Measurements from ENCODE around the gene ACADVL. TPM values are rescaled to one million over a fixed set of nuclear protein-coding genes. Genes with fewer than 3 reads are reported as not detected.
A peak's percentile ranks its signal among the peaks of the same experiment; 100 is the strongest.

Gene ACADVL
- total RNA-seq, 6 donors from 2014 or later, result 377 to 1,449 (median 553) TPM

DNA sequence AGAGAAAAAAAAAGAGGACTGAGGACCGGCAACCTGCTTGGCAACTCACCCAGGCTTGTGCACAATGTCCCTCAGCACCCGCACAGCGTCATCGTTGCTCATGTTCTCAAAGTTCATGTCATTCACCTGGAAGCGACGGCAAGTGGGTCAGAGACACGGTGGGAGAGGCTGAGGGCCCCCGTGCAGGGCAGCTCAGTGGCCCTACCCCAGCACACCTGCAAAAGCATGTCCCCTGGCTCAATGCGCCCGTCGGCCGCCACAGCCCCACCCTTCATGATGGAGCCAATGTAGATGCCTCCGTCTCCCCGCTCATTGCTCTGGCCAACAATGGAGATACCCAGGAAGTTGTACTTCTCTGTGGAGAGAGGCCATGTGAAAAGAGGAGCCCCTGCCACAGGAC lies 9.2 kb downstream of the ACADVL start:
- H3K4me1 ChIP-seq, result peaks cover 14 to 32% (median 20%) of the 10 kb centered on the region in 4 donors
- H3K36me3 ChIP-seq, result peaks cover 15 to 67% (median 55%) of the 10 kb centered on the region in 4 donors

DNA sequence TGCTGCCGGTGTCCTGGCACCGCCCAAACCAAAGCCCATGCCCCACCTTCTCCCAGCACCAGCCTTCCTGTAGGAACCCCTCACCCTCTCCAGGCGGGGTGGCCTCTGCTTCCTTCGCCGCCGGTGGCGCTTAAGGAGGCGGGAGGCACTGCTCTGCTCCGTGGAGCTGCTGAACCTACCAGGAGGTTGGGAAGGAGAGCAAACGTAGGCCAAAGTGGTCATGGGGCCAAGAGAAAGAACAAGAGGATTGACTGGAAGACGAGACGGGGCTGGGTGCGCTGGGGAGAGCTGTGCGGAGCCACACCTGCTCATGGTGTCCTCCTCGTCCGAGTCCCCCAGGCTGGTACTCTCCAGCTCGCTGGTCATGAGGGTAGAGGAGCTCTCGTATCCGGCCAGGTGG lies 9.8 kb downstream of the ACADVL start:
- DNase-seq (peak in 1 of 2 donors; percentile 65), ATAC-seq (ENCODE audit: low FRiP score in 2 of 2) (no peak)
- Histone ChIP-seq H3K9me3 (no peaks in the 10 kb centered on the region), H3K4me1 (peaks cover 14 to 34% (median 20%) of the 10 kb centered on the region in 4 donors), H3K27me3 (no peaks in the 10 kb centered on the region), H3K36me3 (peaks cover 12 to 61% (median 50%) of the 10 kb centered on the region in 4 donors), H3K27ac (no peak overlapping the region), H3K4me3 (no peak overlapping the region)
- WGBS, 2 donors, result 96 to 97% methylated on average over 19 of the region's 19 CpGs
- no peak for TF ChIP-seq POLR2AphosphoS5 (IDR thresholded peaks at IDR 0.05)
- TF ChIP-seq POLR2A (IDR thresholded peaks at IDR 0.05), result no peak
- TF ChIP-seq EP300 (IDR thresholded peaks at IDR 0.05), result no peak
- no peak for TF ChIP-seq CTCF (IDR thresholded peaks at IDR 0.05)

More for the DNA sequence above, 9.2 kb downstream of the ACADVL start:
- no peak overlapping the region for H3K27ac ChIP-seq
- WGBS, 2 donors, result 93 to 96% methylated on average over 14 of the region's 14 CpGs
- H3K4me3 ChIP-seq, result no peak overlapping the region
- DNase-seq (peak in 1 of 2 donors; percentile 75), ATAC-seq (ENCODE audit: low FRiP score in 2 of 2) (no peak)
- H3K27me3 ChIP-seq, result no peaks in the 10 kb centered on the region
- TF ChIP-seq POLR2AphosphoS5 (IDR thresholded peaks at IDR 0.05) (no peak), CTCF (IDR thresholded peaks at IDR 0.05) (no peak), EP300 (IDR thresholded peaks at IDR 0.05) (no peak), POLR2A (IDR thresholded peaks at IDR 0.05) (no peak)
- H3K9me3 ChIP-seq, result no peaks in the 10 kb centered on the region

DNA sequence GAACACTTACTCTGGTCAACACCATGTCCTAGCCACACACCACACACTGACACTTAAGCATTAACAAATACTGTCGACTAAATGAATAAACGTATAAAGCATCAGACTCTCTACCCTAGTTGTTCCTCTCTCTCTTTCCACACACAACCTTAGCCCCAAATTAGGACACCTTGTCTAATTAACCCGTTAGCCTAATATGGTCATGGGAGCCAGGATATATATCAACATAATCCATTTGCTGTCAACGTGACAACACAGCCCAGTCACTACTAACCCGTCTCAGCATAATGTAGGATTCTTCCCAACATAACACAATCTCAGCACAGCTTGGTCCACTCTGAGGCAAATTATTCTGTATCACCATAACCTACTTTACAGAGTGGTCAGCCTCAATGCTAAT lies 12.4 kb downstream of the ACADVL start:
- H3K9me3 ChIP-seq, result no peaks in the 10 kb centered on the region
- peaks cover 9 to 51% (median 39%) of the 10 kb centered on the region in 4 donors for H3K36me3 ChIP-seq
- 82 to 89% methylated on average over 5 of the region's 5 CpGs for WGBS, 2 donors
- DNase-seq, result no peak
- TF ChIP-seq POLR2A (IDR thresholded peaks at IDR 0.05) (no peak), POLR2AphosphoS5 (IDR thresholded peaks at IDR 0.05) (no peak), CTCF (IDR thresholded peaks at IDR 0.05) (no peak), EP300 (IDR thresholded peaks at IDR 0.05) (no peak)
- ATAC-seq (ENCODE audit: low FRiP score in 2 of 2), result no peak
- H3K4me1 ChIP-seq, result peaks cover 18 to 53% (median 30%) of the 10 kb centered on the region in 4 donors
- H3K27me3 ChIP-seq, result no peaks in the 10 kb centered on the region
- peak overlapping the region in 1 of 4 donors; percentile 91 for H3K4me3 ChIP-seq
- no peak overlapping the region for H3K27ac ChIP-seq

DNA sequence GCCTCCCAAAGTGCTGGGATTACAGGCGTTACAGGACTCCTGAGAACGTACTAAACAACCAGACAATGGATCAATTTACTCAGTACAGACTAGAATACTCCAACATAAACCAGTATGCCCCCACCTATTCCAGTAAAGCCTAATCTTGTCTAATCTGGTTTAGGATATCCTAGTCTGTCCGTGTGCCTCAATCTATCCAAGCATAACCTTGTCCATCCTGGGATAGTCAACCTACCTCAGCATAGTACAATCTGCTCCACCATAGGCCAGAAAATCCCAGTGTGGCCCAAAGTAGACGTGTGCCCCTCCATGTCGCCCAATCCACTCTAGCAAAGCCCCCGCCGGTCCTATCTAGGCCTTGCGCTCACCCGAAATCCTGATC lies 14.0 kb downstream of the ACADVL start:
- Histone ChIP-seq H3K9me3 (no peaks in the 10 kb centered on the region), H3K36me3 (peaks cover 9 to 35% (median 29%) of the 10 kb centered on the region in 4 donors), H3K27me3 (no peaks in the 10 kb centered on the region), H3K27ac (peak overlapping the region; percentile 75 to 92 (median 84)), H3K4me1 (peaks cover 18 to 58% (median 37%) of the 10 kb centered on the region in 4 donors), H3K4me3 (peak overlapping the region; percentile 60 to 94 (median 82))
- DNase-seq (peak in 1 of 2 donors; percentile 33), ATAC-seq (ENCODE audit: low FRiP score in 2 of 2) (no peak)
- TF ChIP-seq EP300 (IDR thresholded peaks at IDR 0.05), result no peak
- TF ChIP-seq POLR2AphosphoS5 (IDR thresholded peaks at IDR 0.05), result no peak
- no peak for TF ChIP-seq CTCF (IDR thresholded peaks at IDR 0.05)
- TF ChIP-seq POLR2A (IDR thresholded peaks at IDR 0.05), result no peak
- WGBS, 2 donors, result 0 to 2% methylated on average over 5 to 9 of the region's 9 CpGs

All from upper lobe of left lung (tissue), 6 donors.